Daoy (cell line): ENCODE data around the gene ZBTB7A. TPM values are rescaled to one million over a fixed set of nuclear protein-coding genes. Genes with fewer than 3 reads are reported as not detected.

Experiments used
- DNase-seq: peaks from one replicate; pipeline ENCODE4 v3.0.0-alpha.2; 2015; ENCODE audit warnings: low read depth
- total RNA-seq: library from RNA; depleted of rRNA; stranded (reverse); fragments of >200 nt; shearing (Covaris generic); gene quantifications from 2 replicates; pipeline ENCODE4 v1.2.3, GENCODE V29; 2014

Gene ZBTB7A
- total RNA-seq, 1 experiment from 2014 or later: 14.8 TPM

- DNase-seq: no peak
Observed at GRCh38 chr19:4036576-4037300, 30.0 kb downstream of the ZBTB7A start.

GRCh38 chr19:4035582-4035981 lies 31.1 kb downstream of the ZBTB7A start:
- no peak for DNase-seq

GRCh38 chr19:4035018-4035566 lies 31.6 kb downstream of the ZBTB7A start:
- no peak for DNase-seq

- no peak for DNase-seq
Observed at GRCh38 chr19:4034048-4035017, 32.4 kb downstream of the ZBTB7A start.

GRCh38 chr19:4033028-4033956 lies 33.4 kb downstream of the ZBTB7A start:
- DNase-seq: no peak

GRCh38 chr19:4032436-4032835 lies 34.3 kb downstream of the ZBTB7A start:
- DNase-seq: no peak

GRCh38 chr19:4031420-4031819 lies 35.3 kb downstream of the ZBTB7A start:
- DNase-seq: no peak

GRCh38 chr19:4030981-4031380 lies 35.7 kb downstream of the ZBTB7A start:
- DNase-seq: no peak

- no peak for DNase-seq
Observed at GRCh38 chr19:4030552-4030951, 36.1 kb downstream of the ZBTB7A start.

- no peak for DNase-seq
Observed at GRCh38 chr19:4029247-4029614, 37.5 kb downstream of the ZBTB7A start.

- no peak for DNase-seq
Observed at GRCh38 chr19:4028334-4029246, 38.1 kb downstream of the ZBTB7A start.

GRCh38 chr19:4027146-4027545 lies 39.6 kb downstream of the ZBTB7A start:
- DNase-seq: no peak

- DNase-seq: no peak
Observed at GRCh38 chr19:4025317-4025716, 41.4 kb downstream of the ZBTB7A start.

GRCh38 chr19:4023600-4024398 lies 42.9 kb downstream of the ZBTB7A start:
- DNase-seq: no peak

GRCh38 chr19:4019578-4019977 lies 47.1 kb downstream of the ZBTB7A start:
- DNase-seq: no peak

GRCh38 chr19:4018775-4019504 lies 47.8 kb downstream of the ZBTB7A start:
- no peak for DNase-seq

GRCh38 chr19:4018140-4018613 lies 48.5 kb downstream of the ZBTB7A start:
- no peak for DNase-seq

GRCh38 chr19:4016903-4017638 lies 49.6 kb downstream of the ZBTB7A start:
- DNase-seq: no peak
